Measurements from ENCODE around the gene UBE2E1. TPM values are rescaled to one million over a fixed set of nuclear protein-coding genes. Genes with fewer than 3 reads are reported as not detected.

UBE2E1 gene
- total and polyA plus RNA-seq, 8 donors = 89.1 to 214 (median 186) TPM

- Histone ChIP-seq H3K36me3 (no peaks in the 10 kb centered on the region), H3K27me3 (no peaks in the 10 kb centered on the region), H3K9me3 (no peaks in the 10 kb centered on the region), H3K4me3 (no peak overlapping the region), H3K27ac (no peak overlapping the region), H3K4me1 (peaks cover 7 to 52% of the 10 kb centered on the region in 2 donors)
- DNase-seq (no peak), ATAC-seq (peak; percentile 55)
- intact Hi-C loops (cut with DNase I) = no loop called here
- TF ChIP-seq CTCF (IDR thresholded peaks at IDR 0.05) = no peak
These were observed 25.2 kb downstream of the UBE2E1 start for GRCh38 chr3:23830869-23831484.

- no peak overlapping the region for H3K4me3 ChIP-seq
- TF ChIP-seq CTCF (IDR thresholded peaks at IDR 0.05) = no peak
- H3K36me3 ChIP-seq = no peaks in the 10 kb centered on the region
- peaks cover 10 to 54% of the 10 kb centered on the region in 2 donors for H3K4me1 ChIP-seq
- intact Hi-C loops (cut with DNase I) = no loop called here
- DNase-seq (no peak), ATAC-seq (no peak)
- H3K27ac ChIP-seq = no peak overlapping the region
- H3K27me3 ChIP-seq = no peaks in the 10 kb centered on the region
- no peaks in the 10 kb centered on the region for H3K9me3 ChIP-seq
These were observed 26.0 kb downstream of the UBE2E1 start for GRCh38 chr3:23831517-23832394.

- peaks cover 16 to 54% of the 10 kb centered on the region in 2 donors for H3K4me1 ChIP-seq
- H3K9me3 ChIP-seq = no peaks in the 10 kb centered on the region
- no peak overlapping the region for H3K4me3 ChIP-seq
- no peak for TF ChIP-seq CTCF (IDR thresholded peaks at IDR 0.05)
- DNase-seq = no peak
- H3K27ac ChIP-seq = no peak overlapping the region
- H3K27me3 ChIP-seq = no peaks in the 10 kb centered on the region
- no peaks in the 10 kb centered on the region for H3K36me3 ChIP-seq
- no peak for ATAC-seq
- intact Hi-C loops (cut with DNase I) = no loop called here
These were observed 26.8 kb downstream of the UBE2E1 start for GRCh38 chr3:23832523-23832922.

- no peak for DNase-seq
- H3K36me3 ChIP-seq = no peaks in the 10 kb centered on the region
- no peak overlapping the region for H3K27ac ChIP-seq
- ATAC-seq = no peak
- no peaks in the 10 kb centered on the region for H3K27me3 ChIP-seq
- no peaks in the 10 kb centered on the region for H3K9me3 ChIP-seq
- no peak overlapping the region for H3K4me3 ChIP-seq
- peak in 1 of 2 donors; percentile 20 for TF ChIP-seq CTCF (IDR thresholded peaks at IDR 0.05)
- intact Hi-C loops (cut with DNase I) = no loop called here
- peaks cover 16 to 56% of the 10 kb centered on the region in 2 donors for H3K4me1 ChIP-seq
These were observed 28.5 kb downstream of the UBE2E1 start for GRCh38 chr3:23834082-23834870.

DNA sequence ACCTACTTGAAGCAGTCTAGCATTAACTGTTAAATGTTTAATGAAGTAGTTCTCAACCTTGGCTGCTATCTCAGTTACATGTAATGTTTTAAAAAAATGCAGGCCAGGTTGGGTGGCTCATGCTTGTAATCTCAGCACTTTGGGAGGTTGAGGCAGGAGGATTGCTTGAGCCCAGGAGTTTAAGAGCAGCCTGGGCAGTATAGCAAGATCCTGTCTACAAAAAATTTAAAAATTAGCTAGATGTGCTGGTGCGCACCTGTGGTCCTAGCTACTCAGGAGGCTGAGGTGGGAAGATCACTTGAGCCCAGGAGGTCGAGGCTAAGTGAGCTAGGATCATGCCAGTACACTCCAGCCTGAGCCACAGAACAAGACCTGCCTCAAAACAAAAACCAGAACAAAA lies 29.3 kb downstream of the UBE2E1 start:
- ATAC-seq (no peak), DNase-seq (no peak)
- no peaks in the 10 kb centered on the region for H3K27me3 ChIP-seq
- no peak overlapping the region for H3K27ac ChIP-seq
- intact Hi-C loops (cut with DNase I) = no loop called here
- no peak overlapping the region for H3K4me3 ChIP-seq
- H3K9me3 ChIP-seq = no peaks in the 10 kb centered on the region
- TF ChIP-seq CTCF (IDR thresholded peaks at IDR 0.05) = no peak
- H3K4me1 ChIP-seq = peaks cover 16 to 51% of the 10 kb centered on the region in 2 donors
- no peaks in the 10 kb centered on the region for H3K36me3 ChIP-seq

Measured in left lung (tissue), 10 donors.